NCI-H128 (cell line): Measurements from ENCODE around the gene KIAA0825.
A peak's percentile ranks its signal among the peaks of the same experiment; 100 is the strongest.

ENCODE experiments used
- DNase-seq: peaks from one replicate; lab custom pipeline; 2025; ENCODE audit not compliant: unreplicated experiment; lab: John Stamatoyannopoulos, UW

KIAA0825 gene

GRCh38 chr5:94618493-94619328 lies at the start of gene KIAA0825, which contains the start of gene SLF1:
Gene KIAA0825 (minus strand): TSS chr5:94618604. CDS start chr5:94537126, 81,478 bp downstream.
Gene SLF1 (plus strand): TSS chr5:94618669. CDS start chr5:94628811, 10,142 bp downstream.
- DNase-seq = peak; percentile 50

DNA sequence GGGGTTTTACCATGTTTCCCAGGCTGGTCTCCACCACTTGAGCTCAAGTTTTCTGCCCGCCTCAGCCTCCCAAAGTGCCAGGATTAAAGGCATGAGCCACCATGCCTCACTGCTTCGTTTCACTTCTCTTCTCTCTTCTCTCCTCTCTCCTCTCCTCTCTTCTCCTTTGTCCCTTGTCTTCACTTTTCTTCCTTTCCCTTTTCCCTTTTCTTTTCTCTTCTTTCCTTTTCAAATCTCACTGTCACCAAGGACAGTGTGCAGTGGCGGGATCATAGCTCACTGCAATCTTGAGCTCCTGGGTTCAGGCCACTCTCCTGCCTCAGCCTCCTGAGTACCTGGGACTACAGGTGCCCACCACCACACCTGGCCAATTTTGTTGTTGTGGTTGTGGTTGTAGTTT lies 49.5 kb upstream of the KIAA0825 start:
- DNase-seq = no peak

GRCh38 chr5:94661086-94661485 lies 42.7 kb upstream of the KIAA0825 start:
- no peak for DNase-seq

DNA sequence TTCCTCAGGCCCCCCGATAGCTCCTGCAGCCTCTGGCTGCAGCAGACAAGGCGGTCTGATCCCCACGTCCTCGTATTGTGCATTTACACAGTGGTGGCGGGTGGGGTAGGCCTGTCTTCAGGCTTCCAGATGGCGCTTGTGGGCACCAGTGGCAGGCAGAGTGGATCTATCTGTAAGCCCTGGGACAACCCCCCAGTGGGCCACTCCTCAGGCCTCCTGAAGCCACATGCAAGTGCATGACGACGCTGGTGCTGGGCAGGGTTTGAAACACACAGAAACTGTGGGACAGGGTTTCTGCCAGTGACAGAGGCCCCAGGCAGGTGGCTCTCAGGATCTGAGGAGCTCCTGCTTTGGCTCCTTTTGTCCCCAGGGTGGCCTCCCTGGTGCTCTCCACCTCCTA lies 42.1 kb upstream of the KIAA0825 start:
- DNase-seq = no peak

DNA sequence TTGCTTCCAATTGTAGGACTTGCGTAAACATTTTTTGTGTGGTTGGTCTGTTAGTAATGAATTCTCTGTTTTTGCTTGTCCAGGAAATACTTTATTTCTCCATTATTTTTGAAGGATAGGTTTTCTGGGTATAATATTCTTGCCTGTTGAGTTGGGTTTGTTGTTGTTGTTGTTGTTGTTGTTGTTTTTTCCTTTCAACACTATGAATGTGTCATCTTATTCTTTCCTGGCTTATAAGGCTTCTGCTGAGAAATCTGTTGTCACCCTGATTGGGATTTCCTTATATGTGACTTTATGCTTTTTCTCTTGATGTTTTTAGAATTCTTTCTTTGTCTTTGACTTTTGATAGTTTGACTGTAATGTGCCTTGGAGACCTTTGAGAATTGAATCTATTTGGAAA lies 39.9 kb upstream of the KIAA0825 start:
- DNase-seq = no peak

DNA sequence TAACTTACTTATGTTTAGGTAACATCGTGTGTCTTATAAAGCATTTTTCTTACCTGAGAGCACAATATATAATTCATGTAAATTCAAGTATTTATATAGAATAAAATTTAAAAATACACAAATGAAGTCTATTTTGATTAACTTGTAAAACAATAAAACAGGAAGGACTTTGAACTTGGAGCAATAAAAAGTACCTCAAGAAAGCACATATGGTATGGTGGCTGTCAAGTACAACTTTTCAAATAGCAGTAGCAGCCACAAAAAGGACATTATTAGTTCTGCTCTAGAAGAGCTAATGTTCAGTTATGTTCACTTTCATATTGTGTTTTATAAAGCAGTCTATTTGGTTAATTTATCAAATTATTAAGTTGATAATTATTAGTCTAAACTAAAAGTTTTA lies 31.5 kb upstream of the KIAA0825 start:
- DNase-seq = no peak

DNA sequence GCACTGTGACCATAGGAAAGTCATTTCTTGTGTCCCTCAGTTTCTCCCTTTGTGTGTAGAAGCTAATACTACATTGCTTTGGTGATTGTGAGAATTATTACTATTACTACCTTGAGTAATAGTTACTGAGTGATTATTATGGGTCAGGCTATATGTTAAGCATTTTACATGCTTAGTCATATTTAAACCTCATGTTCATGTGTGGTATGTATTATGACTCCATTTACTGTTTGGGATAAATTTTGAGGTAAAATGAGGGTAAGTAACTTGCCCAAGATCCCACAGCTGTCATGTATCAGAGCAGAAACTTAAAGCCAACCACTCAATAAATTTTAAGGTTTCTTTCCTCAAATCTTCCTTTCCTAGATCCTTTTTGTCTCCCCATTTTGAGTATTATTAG lies 28.4 kb upstream of the KIAA0825 start:
- no peak for DNase-seq

GRCh38 chr5:94645053-94645452 lies 26.6 kb upstream of the KIAA0825 start:
- DNase-seq = no peak

GRCh38 chr5:94640176-94640575 lies 21.8 kb upstream of the KIAA0825 start:
- DNase-seq = no peak

GRCh38 chr5:94632024-94632423 lies 13.6 kb upstream of the KIAA0825 start:
- DNase-seq = no peak

DNA sequence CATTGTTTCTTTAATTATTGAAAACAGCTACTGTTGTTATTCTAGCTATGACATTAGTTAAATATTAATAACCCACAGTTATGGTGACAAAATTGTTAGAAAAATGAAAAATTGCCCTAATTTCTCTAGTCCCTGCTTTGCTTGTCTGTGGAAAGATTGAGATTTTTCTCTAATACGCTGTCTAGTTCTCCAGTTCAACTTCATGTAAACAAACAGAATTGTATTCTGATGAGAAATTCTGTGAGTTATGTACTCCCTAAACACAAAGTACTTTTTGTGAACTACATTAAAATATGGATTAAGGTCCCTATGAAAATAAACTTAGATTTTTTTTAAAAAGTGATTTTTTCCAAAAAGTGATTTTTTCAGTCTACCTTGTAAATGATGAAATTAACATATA lies 8.8 kb upstream of the KIAA0825 start:
- DNase-seq = no peak

DNA sequence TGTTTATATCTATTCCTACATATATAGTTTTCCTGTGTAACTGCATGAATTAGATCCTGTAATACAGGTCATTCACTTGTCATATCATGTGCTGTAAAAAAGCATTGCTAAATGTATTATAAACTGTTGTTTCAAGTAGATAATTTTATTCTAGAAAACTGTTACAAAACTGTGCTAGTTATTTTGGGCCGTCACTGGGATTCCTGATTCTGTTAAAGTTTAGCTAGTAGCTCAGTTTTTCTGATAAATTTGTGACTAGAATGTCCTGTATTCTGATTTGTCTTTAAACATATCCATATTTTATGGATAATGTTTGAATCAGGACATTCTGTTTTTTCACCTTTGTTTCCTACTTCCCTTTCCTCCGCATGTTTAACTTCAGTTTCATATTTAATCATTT lies 5.5 kb upstream of the KIAA0825 start:
- no peak for DNase-seq

DNA sequence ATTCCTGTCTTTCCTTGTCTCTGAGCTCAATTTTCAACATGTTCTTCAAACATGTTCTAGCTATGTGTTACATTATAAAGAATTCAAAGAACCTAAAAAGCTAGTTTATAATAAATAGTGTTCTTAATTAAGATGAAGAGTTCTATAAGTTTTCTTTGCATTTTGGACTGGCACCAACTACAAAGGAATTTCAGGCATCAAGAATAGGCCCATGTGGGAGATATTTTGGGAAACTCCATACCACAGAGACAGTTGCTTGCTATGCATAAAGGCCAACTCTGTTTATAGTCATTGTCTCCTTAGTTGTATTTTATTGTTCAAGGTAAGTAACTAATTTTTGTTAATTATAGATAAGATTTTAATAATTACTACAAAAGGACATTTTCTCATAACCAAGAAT lies 4.6 kb upstream of the KIAA0825 start:
- no peak for DNase-seq

GRCh38 chr5:94621763-94622162 lies 3.4 kb upstream of the KIAA0825 start:
- DNase-seq = no peak

- no peak for DNase-seq
These were observed 1.9 kb upstream of the KIAA0825 start for GRCh38 chr5:94620256-94620655.

DNA sequence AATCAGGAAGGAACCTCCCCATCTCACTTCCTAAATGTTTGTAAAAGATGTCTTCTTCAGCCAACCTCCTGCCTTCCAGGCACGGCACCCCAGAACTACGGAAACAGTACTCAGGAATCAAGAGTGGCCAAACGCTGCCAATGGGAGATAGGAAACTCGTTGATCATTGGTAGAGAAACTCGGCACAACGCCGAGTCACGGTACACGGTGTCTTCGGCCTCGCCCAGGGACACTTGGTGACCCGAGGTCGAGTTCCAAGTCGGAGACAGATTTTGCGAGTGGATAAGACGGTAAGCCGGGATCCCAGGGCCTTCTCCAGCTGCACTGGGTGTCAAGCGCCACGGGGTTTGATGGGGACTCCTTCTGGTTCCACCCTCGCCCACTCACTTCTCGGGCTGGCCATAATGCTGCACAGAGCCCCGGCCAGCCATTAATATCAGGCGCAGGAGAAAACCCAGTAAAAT lies 343 bp downstream of the KIAA0825 start:
- no peak for DNase-seq

DNA sequence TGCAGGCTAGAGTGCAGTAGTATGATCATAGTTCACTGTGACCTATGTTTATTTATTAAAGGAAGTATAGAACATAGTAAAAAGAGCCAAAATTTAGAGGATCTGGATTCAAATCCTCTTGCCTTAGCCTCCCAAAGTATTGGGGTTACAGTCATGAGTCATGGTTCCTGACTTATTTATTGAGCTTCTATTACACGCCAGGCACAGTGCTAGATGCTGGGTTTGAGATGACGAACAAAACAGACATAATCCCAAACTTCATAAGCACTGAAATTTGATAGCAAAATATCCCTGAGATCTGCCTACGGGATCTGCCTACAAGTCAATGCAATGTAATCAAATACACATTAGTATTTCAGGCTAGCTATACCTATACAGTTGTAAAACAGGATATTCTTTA lies 2.5 kb downstream of the KIAA0825 start:
- no peak for DNase-seq

DNA sequence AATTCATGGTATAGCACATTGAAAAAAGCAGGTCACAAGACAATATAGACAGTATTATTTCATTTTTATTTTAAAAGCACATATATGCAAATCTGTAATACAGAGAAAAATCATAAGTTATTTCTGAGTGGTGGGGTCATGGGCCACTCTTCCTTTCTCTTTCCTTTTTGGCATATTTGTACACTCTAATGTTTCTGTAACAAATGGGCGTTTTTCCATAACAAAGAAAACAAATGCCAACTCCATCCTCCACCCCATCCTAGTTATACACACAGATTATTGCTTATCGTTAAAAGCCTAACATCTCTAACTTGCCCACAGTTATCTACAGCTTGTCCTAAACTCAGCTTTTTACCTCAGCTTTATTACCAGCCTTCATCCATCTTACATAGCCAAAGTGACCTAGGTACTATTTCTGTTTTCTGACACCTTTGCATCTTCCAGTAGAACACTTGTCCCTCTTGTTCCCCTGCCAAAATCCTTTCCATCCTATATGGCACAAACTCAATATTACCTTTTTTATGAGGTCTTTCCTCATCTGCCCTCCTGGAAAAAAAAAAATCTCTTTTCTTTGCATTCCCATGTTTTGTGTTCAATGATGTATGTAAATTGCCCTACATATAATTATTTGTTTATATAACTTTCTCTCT lies 4.1 kb downstream of the KIAA0825 start:
- no peak for DNase-seq

DNA sequence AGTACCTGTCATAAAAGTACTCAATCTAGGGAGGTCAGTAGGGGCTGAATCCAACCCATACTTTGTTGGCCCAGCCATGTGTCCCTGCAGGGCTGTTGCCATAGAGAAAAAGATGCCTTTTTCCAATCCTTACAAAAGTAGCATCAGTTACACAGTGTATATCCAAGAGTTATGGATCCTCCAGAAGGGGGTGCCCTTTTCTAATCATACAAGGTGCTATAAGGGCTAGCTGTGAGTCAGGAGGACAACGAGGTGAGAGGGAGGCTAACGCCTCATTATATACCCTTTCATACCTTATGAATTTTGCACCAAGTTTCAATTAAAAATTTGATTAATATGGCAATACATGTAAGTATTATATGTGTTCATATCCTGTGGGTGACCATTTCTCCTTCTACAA lies 4.8 kb downstream of the KIAA0825 start:
- DNase-seq = no peak

GRCh38 chr5:94595281-94595840 lies 23.0 kb downstream of the KIAA0825 start:
- DNase-seq = no peak

- no peak for DNase-seq
These were observed 40.7 kb downstream of the KIAA0825 start for GRCh38 chr5:94577466-94578245.
